ENCODE data around the gene IDH3B.

Gene IDH3B

GRCh38 chr20:2694008-2694471 is 30.0 kb upstream of the IDH3B start:
- no peak overlapping the region for H3K4me3 ChIP-seq (replicated peaks in 1 of 2; ENCODE audit: low read depth in 2 of 2, low read length in 2 of 2)
- no peak for DNase-seq (ENCODE audit: low read depth in 2 of 2)
- no peak for TF ChIP-seq CTCF (IDR thresholded peaks at IDR 0.05; ENCODE audit: low read depth, low read length)

- DNase-seq (ENCODE audit: low read depth in 2 of 2): peak in 1 of 2 donors; percentile 3
- TF ChIP-seq CTCF (IDR thresholded peaks at IDR 0.05; ENCODE audit: low read depth, low read length): no peak
- H3K4me3 ChIP-seq (replicated peaks in 1 of 2; ENCODE audit: low read depth in 2 of 2, low read length in 2 of 2): peak overlapping the region in 1 of 2 donors; percentile 14
These were observed 29.4 kb upstream of the IDH3B start for GRCh38 chr20:2693286-2694007.

- H3K4me3 ChIP-seq (replicated peaks in 1 of 2; ENCODE audit: low read depth in 2 of 2, low read length in 2 of 2): no peak overlapping the region
- no peak for TF ChIP-seq CTCF (IDR thresholded peaks at IDR 0.05; ENCODE audit: low read depth, low read length)
- DNase-seq (ENCODE audit: low read depth in 2 of 2): no peak
These were observed 28.9 kb upstream of the IDH3B start for GRCh38 chr20:2692886-2693285.

- TF ChIP-seq CTCF (IDR thresholded peaks at IDR 0.05; ENCODE audit: low read depth, low read length): no peak
- peak; percentile 8 to 34 for DNase-seq (ENCODE audit: low read depth in 2 of 2)
- peak within 1 kb of the TSS; percentile 18 to 25 for H3K4me3 ChIP-seq (replicated peaks in 1 of 2; ENCODE audit: low read depth in 2 of 2, low read length in 2 of 2)
These were observed 28.2 kb upstream of the IDH3B start, which contains the start of gene EBF4 for GRCh38 chr20:2692036-2692885. Gene EBF4, plus strand, starts transcription at chr20:2692780. Its CDS starts 866 bp downstream, at chr20:2693646.

- DNase-seq (ENCODE audit: low read depth in 2 of 2): no peak
- no peak for TF ChIP-seq CTCF (IDR thresholded peaks at IDR 0.05; ENCODE audit: low read depth, low read length)
- H3K4me3 ChIP-seq (replicated peaks in 1 of 2; ENCODE audit: low read depth in 2 of 2, low read length in 2 of 2): no peak overlapping the region
These were observed 27.6 kb upstream of the IDH3B start for GRCh38 chr20:2691663-2692035.

- H3K4me3 ChIP-seq (replicated peaks in 1 of 2; ENCODE audit: low read depth in 2 of 2, low read length in 2 of 2): no peak overlapping the region
- no peak for TF ChIP-seq CTCF (IDR thresholded peaks at IDR 0.05; ENCODE audit: low read depth, low read length)
- no peak for DNase-seq (ENCODE audit: low read depth in 2 of 2)
These were observed 27.1 kb upstream of the IDH3B start for GRCh38 chr20:2691127-2691526.

All from cardiac fibroblast (primary cell).